HepG2 (cell line): ENCODE measurements around the gene UBE3B.

Source experiments
- CBX5 ChIP-seq: sonication (generic); formaldehyde crosslinking; IDR thresholded peaks from 2 replicates; pipeline ENCODE4 v1.4.0; 2020; ENCODE audit warnings: missing genetic modification reagents, borderline replicate concordance
- ELF4 ChIP-seq: sonication (generic); formaldehyde crosslinking; IDR thresholded peaks from 2 replicates; pipeline ENCODE4 v1.5.0; 2020; ENCODE audit warnings: missing genetic modification reagents, mild to moderate bottlenecking, moderate library complexity, borderline replicate concordance
- MAZ ChIP-seq, 2 experiments: sonication (generic) in 1 of 2; formaldehyde crosslinking in 1 of 2; IDR thresholded peaks; 2 replicates each; pipeline versions ENCODE4 v1.5.0 to v1.6.1; 2012 to 2020; ENCODE audit warnings: low read depth in 2 of 2, mild to moderate bottlenecking in 2 of 2, borderline replicate concordance in 1 of 2, improper control_type of control experiment in 1 of 2, low read length in 1 of 2, missing genetic modification reagents in 1 of 2, moderate library complexity in 1 of 2
- NKX3-1 ChIP-seq: sonication (generic); formaldehyde crosslinking; IDR thresholded peaks from 2 replicates; pipeline ENCODE4 v1.5.0; 2020; ENCODE audit warnings: missing genetic modification reagents
- POLR2AphosphoS2 ChIP-seq: IDR thresholded peaks from 2 replicates; pipeline ENCODE4 v1.6.1; 2011; ENCODE audit warnings: low read depth, low read length, improper control_type of control experiment
- TAF1 ChIP-seq: sonication (generic); formaldehyde crosslinking; IDR thresholded peaks from 2 replicates; pipeline ENCODE4 v1.4.0; 2020; ENCODE audit warnings: missing genetic modification reagents
- TCF7L2 ChIP-seq: IDR thresholded peaks from 2 replicates; pipeline ENCODE4 v1.6.1; 2011; ENCODE audit warnings: mild to moderate bottlenecking, low read depth, low read length, moderate library complexity
- ZNF281 ChIP-seq: sonication (generic); formaldehyde crosslinking; IDR thresholded peaks from 2 replicates; pipeline ENCODE4 v1.4.0; 2020; ENCODE audit warnings: missing genetic modification reagents, borderline replicate concordance
- ZNF296 ChIP-seq: sonication (generic); formaldehyde crosslinking; conservative IDR thresholded peaks from 2 replicates; pipeline ENCODE4 v1.5.0; 2020; ENCODE audit warnings: mild to moderate bottlenecking, missing genetic modification reagents
- ZNF317 ChIP-seq: sonication (generic); formaldehyde crosslinking; IDR thresholded peaks from 2 replicates; pipeline ENCODE4 v1.5.0; 2020; ENCODE audit warnings: mild to moderate bottlenecking, missing genetic modification reagents
- TF ChIP-seq, protein P1 (sequence below): sonication (generic); formaldehyde crosslinking; conservative IDR thresholded peaks from 2 replicates; pipeline ENCODE4 v1.8.1; 2023; ENCODE audit warnings: missing genetic modification reagents

GRCh38 chr12:109518820-109519665 is 41.6 kb downstream of the UBE3B start:
- TF ChIP-seq ZNF281 (CRISPR knock-in tag) = no peak
- TF ChIP-seq ZNF296 = no peak
- no peak for TF ChIP-seq MAZ (IDR thresholded peaks at IDR 0.05; ENCODE audit: borderline replicate concordance, low read depth, low read length)
- no peak for TF ChIP-seq MAZ (CRISPR knock-in tag; IDR thresholded peaks at IDR 0.05; ENCODE audit: low read depth)
- TF ChIP-seq ELF4 = no peak
- TF ChIP-seq ZNF317 (CRISPR knock-in tag) = no peak
- TF ChIP-seq CBX5 (CRISPR knock-in tag) = no peak
- TF ChIP-seq TCF7L2 = no peak
- TF ChIP-seq NKX3-1 (CRISPR knock-in tag) = no peak
- TF ChIP-seq POLR2AphosphoS2 = no peak
- TF ChIP-seq, protein P1, sequence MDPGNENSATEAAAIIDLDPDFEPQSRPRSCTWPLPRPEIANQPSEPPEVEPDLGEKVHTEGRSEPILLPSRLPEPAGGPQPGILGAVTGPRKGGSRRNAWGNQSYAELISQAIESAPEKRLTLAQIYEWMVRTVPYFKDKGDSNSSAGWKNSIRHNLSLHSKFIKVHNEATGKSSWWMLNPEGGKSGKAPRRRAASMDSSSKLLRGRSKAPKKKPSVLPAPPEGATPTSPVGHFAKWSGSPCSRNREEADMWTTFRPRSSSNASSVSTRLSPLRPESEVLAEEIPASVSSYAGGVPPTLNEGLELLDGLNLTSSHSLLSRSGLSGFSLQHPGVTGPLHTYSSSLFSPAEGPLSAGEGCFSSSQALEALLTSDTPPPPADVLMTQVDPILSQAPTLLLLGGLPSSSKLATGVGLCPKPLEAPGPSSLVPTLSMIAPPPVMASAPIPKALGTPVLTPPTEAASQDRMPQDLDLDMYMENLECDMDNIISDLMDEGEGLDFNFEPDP (CRISPR knock-in tag) = no peak
- no peak for TF ChIP-seq TAF1 (CRISPR knock-in tag)
